IPS DF 19.7 (cell line): ENCODE measurements around the gene REEP5.
"Not testable (repeated sequence)": the region's sequence is repeated elsewhere in the genome, so short reads cannot be mapped to it uniquely, and the experiment has no call there.

Experiments used
- DNase-seq: peaks from one replicate; pipeline ENCODE4 v3.0.0-alpha.2; 2013; ENCODE audit warnings: low read depth, low spot score

The REEP5 gene

DNA sequence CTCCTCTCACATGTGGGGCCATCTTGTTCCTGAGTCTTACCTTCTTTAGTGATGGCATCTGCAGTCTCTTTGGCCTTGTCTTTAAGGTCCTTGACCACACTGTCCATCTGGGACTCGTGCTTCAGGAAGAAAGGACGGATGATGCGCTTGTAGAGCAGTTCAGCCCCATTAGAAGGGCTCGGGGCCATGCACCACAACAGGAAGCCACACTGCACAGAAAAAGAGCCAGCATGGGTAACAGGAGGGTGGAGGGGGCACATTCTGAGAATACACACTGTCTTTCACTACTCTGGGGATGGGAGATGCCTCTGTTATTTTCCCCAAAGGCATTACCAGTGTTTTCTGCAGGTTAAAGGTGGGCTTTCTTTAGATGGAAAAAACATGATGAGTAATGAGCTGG lies 35.1 kb downstream of the REEP5 start:
- no peak for DNase-seq

DNA sequence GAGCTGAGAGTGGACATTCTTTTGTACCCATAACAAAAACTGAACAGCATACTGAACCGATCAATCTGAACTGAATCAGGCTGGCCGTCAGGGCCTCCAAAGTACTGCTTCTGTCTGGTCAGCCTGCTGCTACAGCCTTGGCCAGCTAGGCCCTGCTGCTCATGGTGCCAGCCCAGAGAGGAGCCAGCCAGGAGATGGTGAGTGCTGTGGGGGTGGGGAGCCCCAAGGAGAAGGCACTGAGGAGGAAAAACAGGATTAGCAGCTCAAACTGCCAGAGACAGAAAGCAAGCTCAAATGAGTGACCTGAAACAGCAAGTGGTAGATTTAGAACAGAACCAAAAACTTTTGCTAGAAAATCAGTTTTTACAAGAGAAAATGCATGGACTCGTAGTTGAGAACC lies 37.0 kb downstream of the REEP5 start:
- DNase-seq, result no peak

DNA sequence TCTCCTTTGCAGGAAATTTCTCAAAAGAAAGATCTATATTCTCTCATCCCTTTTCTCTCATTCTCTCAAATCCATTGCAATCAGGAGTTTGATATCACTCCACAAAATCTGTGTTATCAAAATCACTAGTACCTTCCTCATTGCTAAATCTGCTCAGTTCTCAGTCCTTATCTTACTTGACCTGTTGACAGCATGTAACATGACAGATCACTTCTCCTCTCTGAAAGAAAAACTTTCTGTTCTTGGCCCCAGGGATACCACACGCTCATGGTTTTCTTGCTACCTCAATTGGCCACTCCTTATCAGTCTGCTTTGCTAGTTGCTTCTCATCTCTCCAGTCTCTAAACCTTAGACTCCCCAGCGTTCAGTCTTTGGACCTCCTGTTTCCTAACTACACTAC lies 38.8 kb downstream of the REEP5 start:
- DNase-seq, result no peak

DNA sequence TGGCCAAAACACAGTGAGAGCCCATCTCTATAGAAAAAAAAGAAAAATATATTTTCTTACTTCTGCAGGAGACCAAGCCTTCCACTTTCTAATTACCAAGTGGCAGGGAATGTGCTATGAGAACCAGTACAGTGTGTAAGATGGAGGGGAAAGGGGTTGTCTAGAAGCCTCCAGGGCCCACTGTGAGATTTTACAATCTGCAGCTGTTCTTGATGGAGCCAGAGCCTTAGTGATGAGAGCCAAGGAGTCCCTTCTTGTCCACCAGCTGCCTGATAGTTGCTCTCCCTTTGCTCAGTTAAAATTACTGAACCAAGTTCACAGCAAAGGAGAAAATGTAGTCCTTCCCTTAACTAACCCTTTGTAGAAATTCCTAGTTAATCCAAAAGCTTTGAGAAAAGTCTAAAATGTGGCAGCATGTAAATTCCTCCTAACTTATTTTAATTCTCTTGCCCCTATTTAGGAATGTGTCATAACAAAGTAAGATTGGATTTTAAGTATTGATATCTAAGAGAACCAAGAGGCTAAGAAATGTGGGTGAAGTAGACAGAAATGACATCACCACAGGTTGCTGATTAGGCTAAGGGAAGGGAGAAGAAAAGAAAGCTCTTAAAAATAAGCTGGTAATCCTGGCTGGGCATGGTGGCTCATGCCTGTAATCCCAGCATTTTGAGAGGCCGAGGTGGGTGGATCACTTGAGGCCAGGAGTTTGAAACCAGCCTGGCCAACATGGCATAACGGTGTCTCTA lies 41.6 kb downstream of the REEP5 start:
- no peak for DNase-seq

DNA sequence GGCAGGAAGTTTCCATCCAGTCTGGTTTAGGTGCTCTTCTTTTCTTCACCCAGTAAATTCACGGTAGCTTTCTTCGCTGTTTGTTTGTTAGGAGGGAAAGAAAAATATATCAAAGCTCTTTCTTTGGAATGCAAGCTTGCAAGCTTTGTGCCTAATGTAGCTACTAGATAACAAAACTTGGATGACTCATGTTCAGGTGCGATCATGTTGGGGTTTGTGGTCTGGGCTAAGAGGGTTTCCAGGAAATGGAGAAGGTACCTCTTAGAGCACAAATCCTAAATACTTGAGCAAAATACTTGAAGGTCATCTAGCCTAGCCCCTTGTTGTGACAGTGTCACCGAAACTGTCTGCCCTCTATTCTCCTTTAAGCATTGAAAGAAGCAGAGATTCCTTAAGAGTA lies 43.3 kb downstream of the REEP5 start:
- DNase-seq, result no peak

DNA sequence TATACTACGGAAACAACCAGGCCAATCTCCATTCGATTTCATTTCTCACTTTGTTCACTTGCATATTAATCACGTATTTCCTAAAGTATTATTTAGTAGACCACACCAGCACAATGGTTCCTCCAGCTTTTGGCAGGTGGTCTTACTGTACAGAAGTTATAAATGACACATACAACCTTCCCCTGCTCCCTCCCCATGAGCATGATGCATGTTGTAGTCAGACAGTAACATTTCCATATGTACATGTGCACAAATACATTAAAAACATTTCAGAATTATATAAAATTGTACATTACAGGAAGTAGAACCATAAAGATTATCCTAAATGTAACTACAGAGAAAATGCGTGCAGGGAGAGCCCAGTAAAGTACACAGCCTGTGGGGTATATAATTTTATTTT lies 43.9 kb downstream of the REEP5 start:
- DNase-seq, result no peak

DNA sequence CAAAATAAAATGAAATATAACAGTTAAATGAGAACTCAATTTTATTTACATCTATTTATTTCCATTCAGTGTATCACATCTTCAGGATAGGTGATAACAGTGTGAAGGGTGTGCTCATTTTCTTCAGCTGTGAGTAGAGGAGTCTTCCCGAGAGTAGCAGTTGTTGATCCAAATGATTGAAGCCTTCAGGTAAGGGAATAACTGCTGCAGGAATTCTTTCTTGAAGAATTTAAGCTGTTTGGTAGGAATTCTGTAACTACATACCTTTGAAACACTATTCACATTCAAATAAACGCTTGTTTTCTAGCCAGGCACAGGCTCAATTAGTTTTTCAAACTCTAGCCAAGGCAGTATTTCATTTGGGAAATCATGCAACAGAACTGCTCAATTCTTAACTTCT lies 45.7 kb downstream of the REEP5 start:
- no peak for DNase-seq

DNA sequence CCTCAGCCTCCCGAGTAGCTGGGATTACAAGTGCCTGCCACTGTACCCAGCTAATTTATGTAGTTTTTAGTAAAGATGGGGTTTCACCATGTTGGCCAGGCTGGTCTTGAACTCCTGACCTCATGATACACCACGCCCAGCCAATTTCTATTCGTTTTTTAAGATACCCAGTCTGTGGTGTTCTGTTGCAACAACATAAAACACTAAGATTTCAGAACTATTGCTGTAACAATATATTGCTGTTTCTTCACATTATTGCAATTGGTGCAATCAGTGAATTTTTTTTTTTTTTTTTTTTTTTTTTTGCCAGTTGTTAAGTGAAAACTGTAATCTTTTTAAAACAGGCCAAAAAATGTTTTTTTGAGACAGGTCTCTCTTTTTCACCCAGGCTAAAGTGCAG lies 51.1 kb downstream of the REEP5 start:
- no peak for DNase-seq

DNA sequence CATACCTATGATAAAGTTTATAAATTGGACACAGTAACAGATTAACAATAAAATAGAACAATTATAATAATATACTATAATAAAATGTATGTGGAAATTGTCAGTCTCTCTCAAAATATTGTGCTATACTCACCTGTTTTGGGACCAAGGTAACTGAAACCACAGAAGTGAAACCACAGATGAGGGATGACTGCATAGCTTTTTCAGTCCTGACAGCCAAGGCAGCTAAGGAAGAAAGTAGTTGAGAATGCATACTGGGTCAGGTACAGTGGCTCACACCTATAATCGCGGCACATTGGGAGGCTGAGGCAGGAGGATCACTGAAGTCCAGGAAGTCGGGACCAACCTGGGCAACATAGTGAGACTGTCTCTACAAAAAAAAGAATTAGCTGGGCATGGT lies 52.1 kb downstream of the REEP5 start:
- DNase-seq, result no peak

DNA sequence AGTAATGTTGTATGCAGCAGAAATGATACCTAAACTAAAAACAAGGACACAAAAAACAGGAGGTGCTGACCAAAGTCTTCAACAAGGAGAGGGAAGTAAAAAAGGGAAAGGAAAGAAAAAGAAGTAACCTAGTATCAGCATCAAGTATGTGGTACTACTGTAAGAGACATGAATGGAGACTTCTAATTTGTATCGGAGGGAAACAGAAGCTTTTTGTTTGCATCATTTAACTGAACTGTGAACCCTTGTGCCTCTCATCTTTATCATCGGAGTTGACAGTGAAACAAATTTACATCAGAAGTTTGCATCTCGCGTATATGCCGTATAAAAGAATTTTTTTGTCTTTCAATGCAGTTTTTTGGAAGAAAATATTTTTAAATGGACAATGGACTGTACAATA lies 54.6 kb downstream of the REEP5 start:
- DNase-seq, result no peak

DNA sequence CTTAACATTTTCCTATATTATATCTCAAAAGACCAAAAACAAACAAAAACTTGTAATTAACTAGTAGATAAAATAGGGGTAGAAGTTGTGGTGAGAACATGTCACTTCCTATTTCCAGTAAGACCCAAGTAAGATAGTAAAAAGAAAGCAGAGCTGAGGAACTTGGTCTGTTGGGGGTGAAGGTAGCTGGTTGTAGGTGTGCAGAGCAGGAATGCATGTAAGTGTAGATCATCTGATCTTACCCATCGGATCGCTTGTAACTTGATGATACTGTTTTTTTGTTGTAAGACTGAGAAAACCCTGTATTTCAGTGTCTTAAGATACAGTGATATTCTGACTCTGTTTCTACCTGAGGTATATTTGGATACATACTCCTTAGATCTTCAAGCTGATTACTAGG lies 55.3 kb downstream of the REEP5 start:
- no peak for DNase-seq

DNA sequence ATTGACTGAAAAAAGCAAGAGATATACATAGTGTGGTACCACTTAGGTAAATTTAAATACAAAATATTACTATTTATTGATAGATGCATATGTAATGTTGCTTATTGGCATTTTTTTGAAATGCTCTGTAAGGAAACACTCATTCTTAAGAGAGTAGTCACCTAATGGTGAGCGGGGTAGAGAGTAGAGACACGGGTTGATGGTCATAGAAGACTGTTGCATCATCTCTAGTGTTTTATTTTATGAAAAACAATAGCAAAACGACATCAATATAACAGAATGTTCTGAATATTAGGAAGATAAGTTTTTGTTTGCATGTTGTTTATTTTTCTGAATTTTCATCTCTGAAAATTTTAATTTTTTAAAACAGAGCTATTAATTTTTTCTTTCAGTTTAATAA lies 56.9 kb downstream of the REEP5 start:
- no peak for DNase-seq

DNA sequence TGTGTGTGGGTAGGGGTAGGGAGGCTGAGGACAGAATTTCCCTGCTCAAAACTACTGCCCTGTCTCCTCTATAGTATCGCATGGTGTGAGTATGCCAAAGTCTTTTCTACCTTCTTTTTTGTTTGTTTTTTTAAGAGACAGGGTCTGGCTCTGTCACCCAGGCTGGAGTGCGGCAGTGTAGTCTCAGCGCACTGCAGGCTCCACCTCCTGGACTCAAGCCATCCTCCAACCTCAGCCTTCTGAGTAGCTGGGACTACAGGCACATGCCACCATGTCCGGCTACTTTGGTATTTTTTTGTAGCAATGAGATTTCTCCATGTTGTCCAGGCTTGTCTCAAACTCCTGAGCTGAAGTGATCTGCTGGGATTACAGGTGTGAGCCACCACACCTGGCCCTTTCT lies 58.5 kb downstream of the REEP5 start:
- DNase-seq, result no peak

DNA sequence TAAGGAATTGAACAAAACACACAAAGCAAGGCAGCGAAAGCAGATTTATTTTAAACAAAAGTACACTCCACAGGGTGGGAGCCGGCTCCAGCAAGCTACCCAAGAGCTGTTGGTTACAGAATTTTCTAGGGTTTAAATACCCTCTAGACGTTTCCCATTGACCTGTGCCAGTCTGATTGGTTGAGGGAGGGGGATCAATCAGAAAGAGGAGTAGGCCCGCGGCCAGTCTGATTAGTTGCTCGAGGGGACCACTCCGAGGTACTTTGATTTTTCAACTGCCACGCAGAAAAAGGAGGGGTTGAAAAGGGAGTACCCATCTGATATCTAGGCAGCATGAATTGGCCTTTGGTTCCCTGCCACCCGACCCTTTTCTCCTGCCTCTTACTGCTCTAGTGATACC lies 59.9 kb downstream of the REEP5 start:
- DNase-seq, result no peak

DNA sequence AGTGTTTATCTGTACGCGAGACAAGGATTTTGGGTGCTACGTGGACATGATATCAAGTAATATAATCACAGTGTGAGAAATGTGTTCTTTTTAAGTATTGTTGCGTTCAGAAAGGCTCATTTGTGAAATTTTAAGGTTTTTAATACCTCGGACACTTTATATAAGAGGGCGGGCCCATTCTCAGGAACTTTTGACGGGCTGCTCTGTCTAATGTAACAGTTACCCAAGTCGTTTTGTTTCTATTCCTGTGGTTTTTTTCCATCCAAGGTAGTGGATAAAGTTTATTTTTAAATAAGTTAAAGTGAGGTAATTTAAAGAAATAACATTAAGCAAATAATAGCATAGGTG lies 60.4 kb downstream of the REEP5 start:
- no peak for DNase-seq

DNA sequence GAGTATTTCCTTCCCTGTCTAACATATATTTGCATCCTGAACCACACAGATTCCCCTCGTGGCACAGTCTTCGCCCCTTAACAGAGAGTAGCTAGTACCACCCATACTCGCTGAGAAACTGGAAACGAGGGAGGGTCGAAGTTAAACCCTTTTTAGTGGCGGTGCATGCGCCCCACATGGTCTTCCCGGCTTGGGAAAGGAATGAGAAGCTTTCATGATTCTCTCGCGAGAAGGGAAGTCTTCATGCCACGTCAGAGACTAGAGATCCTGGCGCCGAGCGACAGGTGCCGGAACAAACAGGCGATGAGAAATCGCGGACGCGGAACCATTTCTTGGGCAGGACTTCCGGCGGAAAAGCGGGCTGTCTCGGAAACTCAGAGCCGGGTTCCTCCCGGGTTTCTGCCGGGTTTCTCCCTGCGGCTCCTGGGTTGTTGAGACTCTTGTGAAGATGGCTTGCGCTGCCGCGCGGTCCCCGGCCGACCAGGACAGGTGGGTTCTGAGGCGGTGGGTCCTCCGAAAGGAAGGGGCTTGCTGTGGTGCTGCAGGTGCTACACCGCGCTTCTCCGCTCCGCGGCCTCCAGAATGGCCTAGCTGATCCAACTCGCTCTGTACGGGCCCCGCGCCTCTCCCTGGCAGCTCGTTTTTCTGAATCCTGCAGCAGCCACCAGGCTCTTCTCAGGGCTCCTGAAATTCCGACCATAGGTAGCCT lies 60.9 kb downstream of the REEP5 start, which contains the start of gene SRP19:
TSS of gene SRP19 (plus strand) at position 359 of the 709 bp plus-strand sequence. CDS start at position 449, 90 bp downstream.
- DNase-seq, result peak; percentile 97

DNA sequence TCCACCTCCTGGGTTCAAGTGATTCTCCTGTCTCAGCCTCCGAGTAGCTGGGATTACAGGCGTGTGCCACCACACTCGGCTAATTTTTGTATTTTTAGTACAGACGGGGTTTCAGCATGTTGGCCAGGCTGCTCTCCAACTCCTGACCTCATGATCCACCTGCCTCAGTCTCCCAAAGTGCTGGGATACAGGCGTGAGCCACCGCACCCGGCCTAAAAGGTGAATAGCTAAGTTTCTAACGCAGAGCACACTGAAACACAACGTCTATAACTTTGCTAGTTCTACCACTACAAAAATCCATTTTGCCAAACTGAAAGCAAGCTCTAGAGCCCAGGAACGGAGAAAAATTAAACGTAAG lies 61.5 kb downstream of the REEP5 start:
- not testable (repeated sequence) for DNase-seq

DNA sequence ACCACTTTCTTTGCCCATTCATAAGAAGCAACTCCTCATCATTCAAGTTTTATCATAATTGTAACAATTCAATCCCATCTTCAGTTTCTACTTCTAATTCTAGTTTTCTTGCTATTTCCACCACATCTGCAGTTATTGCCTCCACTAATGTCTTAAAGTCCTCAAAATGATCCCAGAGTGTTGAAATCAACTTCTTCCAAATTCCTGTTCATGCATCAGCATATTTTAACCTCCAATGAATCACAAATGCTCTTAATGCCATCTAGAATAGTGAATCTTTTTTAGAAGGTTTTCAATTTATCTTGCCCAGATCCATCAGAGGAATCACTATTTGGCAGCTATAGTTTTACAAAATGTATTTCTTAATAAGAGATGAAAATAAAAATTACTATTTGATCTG lies 64.2 kb downstream of the REEP5 start:
- DNase-seq, result no peak

DNA sequence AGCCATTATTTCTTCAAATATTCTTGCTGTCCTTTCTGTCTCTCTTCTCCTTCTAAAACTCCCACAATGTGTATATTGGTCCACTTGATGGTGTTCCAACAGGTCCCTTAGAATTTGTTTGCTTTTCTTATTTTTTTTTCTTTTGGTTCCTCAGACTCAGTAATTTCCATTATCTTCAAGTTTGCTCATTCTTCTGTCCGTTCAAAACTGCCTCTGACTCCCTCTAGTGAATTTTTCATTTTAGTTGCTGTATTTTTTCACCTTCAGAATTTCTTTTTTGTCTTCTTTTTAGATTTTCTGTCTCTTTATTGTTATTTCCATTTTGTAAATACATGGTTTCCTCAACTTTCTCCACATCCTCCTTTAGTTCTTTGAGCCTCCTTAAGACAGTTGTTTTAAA lies 67.4 kb downstream of the REEP5 start:
- no peak for DNase-seq

DNA sequence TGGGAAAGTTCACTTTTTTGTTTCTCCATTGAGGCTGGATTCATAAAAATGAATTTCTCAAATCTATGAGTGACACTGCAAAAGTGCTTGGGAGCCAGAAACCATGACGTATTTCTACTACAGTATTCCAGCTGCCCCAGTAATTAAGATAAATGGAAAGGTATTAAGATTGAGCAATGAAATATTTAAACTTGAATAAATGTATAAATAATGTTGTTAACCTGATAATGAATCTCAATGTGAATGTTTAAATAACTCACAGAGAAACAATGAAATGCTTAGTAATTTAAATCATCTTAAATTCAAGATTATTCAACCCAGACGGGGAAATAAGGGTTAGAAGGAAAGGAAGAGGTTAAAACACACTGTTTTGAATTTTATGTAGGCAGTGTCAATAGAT lies 72.1 kb downstream of the REEP5 start:
- DNase-seq, result no peak

DNA sequence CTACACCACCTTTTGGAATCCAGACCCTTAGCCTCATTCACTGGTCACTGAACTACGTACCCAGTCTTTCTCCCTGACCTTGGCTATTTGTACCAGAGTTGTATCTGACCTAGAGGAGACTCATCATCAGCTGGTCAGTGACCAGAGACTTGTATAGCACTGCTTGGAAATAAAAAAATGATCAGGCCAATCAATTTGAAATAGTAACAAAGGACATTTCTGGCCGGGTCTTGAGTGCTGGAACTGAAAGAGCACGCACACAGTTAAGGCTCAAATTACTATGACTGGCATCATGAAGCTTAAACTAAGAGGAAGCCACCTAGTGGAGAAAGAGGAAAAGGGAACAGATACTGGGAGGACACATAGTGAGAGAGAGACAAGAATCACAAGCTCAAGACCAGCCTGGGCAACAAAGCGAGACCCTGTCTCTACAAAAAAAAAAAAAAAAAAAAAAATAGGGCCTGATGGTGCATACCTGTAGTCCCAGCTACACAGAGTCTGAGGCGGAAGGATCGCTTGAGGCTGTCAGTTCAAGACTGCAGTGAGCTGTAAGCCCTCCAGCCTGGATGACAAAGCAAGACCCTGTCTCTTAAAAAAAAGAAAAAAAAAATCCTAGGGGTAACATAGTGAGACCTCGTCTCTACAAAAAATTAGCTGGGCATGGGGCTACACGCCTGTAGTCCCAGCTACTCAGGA lies 73.8 kb downstream of the REEP5 start:
- peak; percentile 75 for DNase-seq

DNA sequence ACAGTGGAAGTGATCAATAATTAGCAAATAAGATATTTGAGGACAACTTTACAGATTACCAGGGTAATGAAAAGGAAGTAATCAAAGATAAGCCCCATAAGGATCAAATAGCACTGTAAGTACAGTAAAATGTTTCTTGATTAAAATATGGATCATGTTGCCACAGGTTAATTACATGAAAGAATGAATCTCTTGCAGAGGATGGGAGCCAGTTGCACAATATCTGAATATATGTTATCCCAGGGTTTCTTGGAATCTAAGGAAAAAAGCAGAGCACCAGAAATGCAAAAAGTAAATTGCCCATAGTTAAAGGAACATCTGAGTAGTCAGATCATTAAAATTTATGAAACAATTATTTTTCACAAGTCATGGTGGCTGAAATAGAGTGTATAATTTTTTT lies 74.7 kb downstream of the REEP5 start:
- DNase-seq, result no peak

DNA sequence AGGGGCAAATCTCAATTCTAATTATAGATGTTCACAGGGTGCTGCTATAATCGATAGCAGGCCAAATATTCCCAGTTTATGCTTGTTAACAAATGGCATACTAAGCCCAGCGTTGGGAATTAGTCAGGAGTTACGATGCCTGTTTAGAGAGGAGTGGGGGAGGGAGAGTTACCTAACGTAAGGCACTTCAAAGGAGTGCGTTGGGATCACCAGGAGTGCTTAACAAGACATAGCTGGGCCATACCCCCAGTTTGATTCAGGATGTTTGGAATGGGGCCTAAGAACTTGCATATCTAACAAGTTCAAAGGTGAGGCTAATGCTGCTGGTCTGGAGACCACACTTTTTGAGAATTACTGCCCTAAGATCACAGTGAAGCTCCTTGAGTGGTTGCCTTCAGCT lies 75.5 kb downstream of the REEP5 start:
- DNase-seq, result no peak
